HG02588 (cell line): ENCODE data around the gene DCC.

Experiments used
- ATAC-seq: cut with Tn5 transposase; IDR thresholded peaks from one replicate; pipeline ENCODE4 v1.9.1; 2021; ENCODE audit warnings: mild to moderate bottlenecking, moderate library complexity; ENCODE audit not compliant: unreplicated experiment

Gene DCC

GRCh38 chr18:52894801-52895200, 554.8 kb downstream of the DCC start:
- ATAC-seq = no peak

- ATAC-seq = no peak
Observed at GRCh38 chr18:52897611-52898484, 557.9 kb downstream of the DCC start.

- ATAC-seq = no peak
Observed at GRCh38 chr18:52898485-52899058, 558.6 kb downstream of the DCC start.

- no peak for ATAC-seq
Observed at GRCh38 chr18:52902188-52902587, 562.2 kb downstream of the DCC start.

- ATAC-seq = no peak
Observed at GRCh38 chr18:52903857-52904256, 563.9 kb downstream of the DCC start.

GRCh38 chr18:52907543-52908308, 567.7 kb downstream of the DCC start:
- ATAC-seq = no peak

- no peak for ATAC-seq
Observed at GRCh38 chr18:52914148-52914547, 574.2 kb downstream of the DCC start.

GRCh38 chr18:52920665-52921064, 580.7 kb downstream of the DCC start:
- no peak for ATAC-seq

- no peak for ATAC-seq
Observed at GRCh38 chr18:52933356-52933755, 593.4 kb downstream of the DCC start.

GRCh38 chr18:52936931-52937330, 596.9 kb downstream of the DCC start:
- ATAC-seq = no peak

- ATAC-seq = no peak
Observed at GRCh38 chr18:52937840-52938239, 597.8 kb downstream of the DCC start.

GRCh38 chr18:52945552-52945951, 605.6 kb downstream of the DCC start:
- no peak for ATAC-seq

- ATAC-seq = no peak
Observed at GRCh38 chr18:52948868-52949444, 609.0 kb downstream of the DCC start.

- ATAC-seq = no peak
Observed at GRCh38 chr18:52950155-52950554, 610.2 kb downstream of the DCC start.

- ATAC-seq = no peak
Observed at GRCh38 chr18:52953387-52953786, 613.4 kb downstream of the DCC start.

GRCh38 chr18:52963481-52963880, 623.5 kb downstream of the DCC start:
- ATAC-seq = no peak

- no peak for ATAC-seq
Observed at GRCh38 chr18:52970686-52971085, 630.7 kb downstream of the DCC start.

GRCh38 chr18:52971097-52971496, 631.1 kb downstream of the DCC start:
- no peak for ATAC-seq

GRCh38 chr18:52979892-52980291, 639.9 kb downstream of the DCC start:
- ATAC-seq = no peak

GRCh38 chr18:52991246-52991645, 651.2 kb downstream of the DCC start:
- ATAC-seq = no peak

GRCh38 chr18:52992041-52992440, 652.0 kb downstream of the DCC start:
- no peak for ATAC-seq
